GM12878 (cell line): Measurements from ENCODE around the gene FAM89B. TPM values are rescaled to one million over a fixed set of nuclear protein-coding genes. Genes with fewer than 3 reads are reported as not detected.

Experiments
- CREB1 ChIP-seq: IDR thresholded peaks from 2 replicates; pipeline ENCODE4 v1.6.1; 2012; ENCODE audit warnings: low read depth, mild to moderate bottlenecking, inconsistent platforms
- E2F8 ChIP-seq: fragments of 450-650 bp; IDR thresholded peaks from 2 replicates; pipeline ENCODE4 v1.6.1; 2018; ENCODE audit warnings: mild to moderate bottlenecking, low read depth, moderate library complexity; ENCODE audit not compliant: partially characterized antibody
- EED ChIP-seq: sonication (generic); IDR thresholded peaks from 2 replicates; pipeline ENCODE4 v1.6.1; 2016; ENCODE audit warnings: antibody characterized with exemption, low read depth
- EP300 ChIP-seq, 2 experiments: fragments of 150-350 bp in 1 of 2; IDR thresholded peaks; 2 replicates each; pipeline ENCODE4 v1.6.1; 2011 to 2012; ENCODE audit warnings: low read depth in 2 of 2, low read length in 2 of 2, borderline replicate concordance in 1 of 2, improper control_type of control experiment in 1 of 2, inconsistent platforms in 1 of 2; ENCODE audit not compliant: control insufficient read depth in 1 of 2
- HDGF ChIP-seq: fragments of 450-650 bp; IDR thresholded peaks from 2 replicates; pipeline ENCODE4 v1.6.1; 2016; ENCODE audit warnings: antibody characterized with exemption
- IKZF1 ChIP-seq: fragments of 450-650 bp; conservative IDR thresholded peaks from 2 replicates; pipeline ENCODE4 v1.6.1; 2017; ENCODE audit warnings: antibody characterized with exemption, mild to moderate bottlenecking
- IKZF2 ChIP-seq, 2 experiments: fragments of 450-650 bp; IDR thresholded peaks; 2 replicates each; pipeline ENCODE4 v1.6.1; 2017; ENCODE audit warnings: mild to moderate bottlenecking in 2 of 2, moderate library complexity in 2 of 2
- KLF5 ChIP-seq: fragments of 450-650 bp; IDR thresholded peaks from 2 replicates; pipeline ENCODE4 v1.6.1; 2014; ENCODE audit warnings: mild to moderate bottlenecking; ENCODE audit not compliant: partially characterized antibody
- NBN ChIP-seq: fragments of 450-650 bp; IDR thresholded peaks from 2 replicates; pipeline ENCODE4 v1.6.1; 2016
- POLR2A ChIP-seq: IDR thresholded peaks from 2 replicates; pipeline ENCODE4 v1.6.1; 2011; ENCODE audit warnings: low read depth, mild to moderate bottlenecking, low read length
- POU2F2 ChIP-seq: IDR thresholded peaks from 3 replicates; pipeline ENCODE4 v1.6.1; 2011; ENCODE audit warnings: low read depth, mild to moderate bottlenecking, low read length, borderline replicate concordance
- RB1 ChIP-seq: fragments of 450-650 bp; formaldehyde crosslinking; IDR thresholded peaks from 2 replicates; pipeline ENCODE4 v1.6.1; 2017; ENCODE audit warnings: mild to moderate bottlenecking, borderline replicate concordance
- RFX5 ChIP-seq: IDR thresholded peaks from 2 replicates; pipeline ENCODE4 v1.6.1; 2011; ENCODE audit warnings: low read depth, low read length, improper control_type of control experiment
- SP1 ChIP-seq: IDR thresholded peaks from one replicate; pipeline ENCODE4 v1.6.1; 2011; ENCODE audit warnings: low read depth, low read length
- SRF ChIP-seq, 2 experiments: IDR thresholded peaks; 2 replicates each; pipeline ENCODE4 v1.6.1; 2011; ENCODE audit warnings: low read depth in 2 of 2, low read length in 2 of 2, mild to moderate bottlenecking in 1 of 2, moderate library complexity in 1 of 2
- TAF1 ChIP-seq: IDR thresholded peaks from 2 replicates; pipeline ENCODE4 v1.6.1; 2011; ENCODE audit warnings: mild to moderate bottlenecking, low read depth, low read length, borderline replicate concordance
- YY1 ChIP-seq: IDR thresholded peaks from 2 replicates; pipeline ENCODE4 v1.6.1; 2011; ENCODE audit warnings: low read depth, mild to moderate bottlenecking, low read length
- ZBTB4 ChIP-seq: fragments of 450-650 bp; formaldehyde crosslinking; IDR thresholded peaks from 2 replicates; pipeline ENCODE4 v1.4.0; 2022; ENCODE audit warnings: mild to moderate bottlenecking, moderate library complexity
- polyA plus RNA-seq, 11 experiments: library from polyadenylated mRNA; depleted of rRNA in 4 of 11; unstranded in 6 of 11; stranded (reverse) in 5 of 11; fragments of >200 nt; fragmentation: Nextera tagmentation in 4 of 11; fragmentation: Illumina TruSeq in 1 of 11; extraction: Ambion mirVana in 4 of 11; extraction: Trizol in 1 of 11; gene quantifications; 1 replicate in 1 of 11; 2 replicates in 10 of 11; pipeline versions ENCODE4 v1.2.1 to v1.2.3, GENCODE V29; 2011 to 2016; ENCODE audit warnings: inconsistent platforms in 2 of 11, missing spikeins in 2 of 11, low read depth in 1 of 11
- total RNA-seq, 4 experiments: library from RNA; depleted of rRNA in 3 of 4; stranded (reverse); fragments of >200 nt in 3 of 4; fragmentation: Illumina TruSeq in 1 of 4; extraction: Trizol in 1 of 4; gene quantifications; 2 replicates each; pipeline versions ENCODE4 v1.2.1 to v1.2.3, GENCODE V29; 2013 to 2021
- TF ChIP-seq, protein P1 (sequence below): fragments of 450-650 bp; formaldehyde crosslinking; IDR thresholded peaks from 2 replicates; pipeline ENCODE4 v1.4.0; 2020; ENCODE audit warnings: mild to moderate bottlenecking, moderate library complexity
- TF ChIP-seq, protein P2 (sequence below): IDR thresholded peaks from 2 replicates; pipeline ENCODE4 v1.6.1; 2011; ENCODE audit warnings: low read depth, mild to moderate bottlenecking, low read length, moderate library complexity, borderline replicate concordance; ENCODE audit errors: extremely low read depth

The FAM89B gene
- total and polyA plus RNA-seq, 10 of the 15 experiments (the other 5 are each of a cell fraction or from before 2014, with no cell fraction given) = 0.34 to 36.7 (median 9.8) TPM

- no peak for TF ChIP-seq ZBTB4 (CRISPR knock-in tag)
- TF ChIP-seq EP300 (IDR thresholded peaks at IDR 0.05; ENCODE audit: borderline replicate concordance in 1 of 2, control insufficient read depth in 1 of 2, low read depth in 2 of 2, low read length in 2 of 2) = no peak
- TF ChIP-seq SP1 = peak; percentile 64
- TF ChIP-seq CREB1 = 0 out of 2 replicates have a peak, but pooled peaks have one; percentile 38
- no peak for TF ChIP-seq RB1
- TF ChIP-seq IKZF2 (IDR thresholded peaks at IDR 0.05) = no peak
- no peak for TF ChIP-seq NBN
- TF ChIP-seq, protein P1, sequence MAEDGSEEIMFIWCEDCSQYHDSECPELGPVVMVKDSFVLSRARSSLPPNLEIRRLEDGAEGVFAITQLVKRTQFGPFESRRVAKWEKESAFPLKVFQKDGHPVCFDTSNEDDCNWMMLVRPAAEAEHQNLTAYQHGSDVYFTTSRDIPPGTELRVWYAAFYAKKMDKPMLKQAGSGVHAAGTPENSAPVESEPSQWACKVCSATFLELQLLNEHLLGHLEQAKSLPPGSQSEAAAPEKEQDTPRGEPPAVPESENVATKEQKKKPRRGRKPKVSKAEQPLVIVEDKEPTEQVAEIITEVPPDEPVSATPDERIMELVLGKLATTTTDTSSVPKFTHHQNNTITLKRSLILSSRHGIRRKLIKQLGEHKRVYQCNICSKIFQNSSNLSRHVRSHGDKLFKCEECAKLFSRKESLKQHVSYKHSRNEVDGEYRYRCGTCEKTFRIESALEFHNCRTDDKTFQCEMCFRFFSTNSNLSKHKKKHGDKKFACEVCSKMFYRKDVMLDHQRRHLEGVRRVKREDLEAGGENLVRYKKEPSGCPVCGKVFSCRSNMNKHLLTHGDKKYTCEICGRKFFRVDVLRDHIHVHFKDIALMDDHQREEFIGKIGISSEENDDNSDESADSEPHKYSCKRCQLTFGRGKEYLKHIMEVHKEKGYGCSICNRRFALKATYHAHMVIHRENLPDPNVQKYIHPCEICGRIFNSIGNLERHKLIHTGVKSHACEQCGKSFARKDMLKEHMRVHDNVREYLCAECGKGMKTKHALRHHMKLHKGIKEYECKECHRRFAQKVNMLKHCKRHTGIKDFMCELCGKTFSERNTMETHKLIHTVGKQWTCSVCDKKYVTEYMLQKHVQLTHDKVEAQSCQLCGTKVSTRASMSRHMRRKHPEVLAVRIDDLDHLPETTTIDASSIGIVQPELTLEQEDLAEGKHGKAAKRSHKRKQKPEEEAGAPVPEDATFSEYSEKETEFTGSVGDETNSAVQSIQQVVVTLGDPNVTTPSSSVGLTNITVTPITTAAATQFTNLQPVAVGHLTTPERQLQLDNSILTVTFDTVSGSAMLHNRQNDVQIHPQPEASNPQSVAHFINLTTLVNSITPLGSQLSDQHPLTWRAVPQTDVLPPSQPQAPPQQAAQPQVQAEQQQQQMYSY (CRISPR knock-in tag) = no peak
- TF ChIP-seq, protein P2, sequence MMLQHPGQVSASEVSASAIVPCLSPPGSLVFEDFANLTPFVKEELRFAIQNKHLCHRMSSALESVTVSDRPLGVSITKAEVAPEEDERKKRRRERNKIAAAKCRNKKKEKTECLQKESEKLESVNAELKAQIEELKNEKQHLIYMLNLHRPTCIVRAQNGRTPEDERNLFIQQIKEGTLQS = no peak
- TF ChIP-seq YY1 = 0 out of 2 replicates have a peak, but pooled peaks have one; percentile 39
- TF ChIP-seq SRF (IDR thresholded peaks at IDR 0.05; ENCODE audit: low read depth in 2 of 2, low read length in 2 of 2) = no peak
- TF ChIP-seq POU2F2 = no peak
- no peak for TF ChIP-seq KLF5
- TF ChIP-seq E2F8 = no peak
- no peak; the same call in 1 of the 2 replicates for TF ChIP-seq POLR2A
- 0 out of 2 replicates have a peak, but pooled peaks have one; percentile 15 for TF ChIP-seq IKZF1
- no peak for TF ChIP-seq RFX5
- peak; percentile 89 for TF ChIP-seq HDGF
- no peak for TF ChIP-seq TAF1
- TF ChIP-seq EED = no peak
Observed at GRCh38 chr11:65589444-65590239, 17.3 kb downstream of the FAM89B start (continued).
